GM10248 (cell line): ENCODE data around the gene GNAT1.

Experiments
- CTCF ChIA-PET: fragments of 300-600 bp; sonication (Branson Sonifier 250); formaldehyde crosslinking; extraction: SDS; loops from one replicate; lab custom pipeline; 2021; ENCODE audit warnings: antibody characterized with exemption; lab: Yijun Ruan, JAX
- POLR2A ChIA-PET: fragments of 350-650 bp; sonication (Branson Sonifier 250); formaldehyde crosslinking; extraction: SDS; loops from one replicate; lab custom pipeline; 2020; ENCODE audit warnings: antibody characterized with exemption; lab: Yijun Ruan, JAX
- DNase-seq: peaks from one replicate; pipeline ENCODE4 v3.0.0; 2012; ENCODE audit errors: extremely low spot score
- TF ChIP-seq, protein P1 (sequence below): IDR thresholded peaks from 2 replicates; pipeline ENCODE4 v1.5.1; 2012; ENCODE audit warnings: mild to moderate bottlenecking, low read depth; ENCODE audit errors: extremely low read depth, missing control alignments, control extremely low read depth

The GNAT1 gene

DNA sequence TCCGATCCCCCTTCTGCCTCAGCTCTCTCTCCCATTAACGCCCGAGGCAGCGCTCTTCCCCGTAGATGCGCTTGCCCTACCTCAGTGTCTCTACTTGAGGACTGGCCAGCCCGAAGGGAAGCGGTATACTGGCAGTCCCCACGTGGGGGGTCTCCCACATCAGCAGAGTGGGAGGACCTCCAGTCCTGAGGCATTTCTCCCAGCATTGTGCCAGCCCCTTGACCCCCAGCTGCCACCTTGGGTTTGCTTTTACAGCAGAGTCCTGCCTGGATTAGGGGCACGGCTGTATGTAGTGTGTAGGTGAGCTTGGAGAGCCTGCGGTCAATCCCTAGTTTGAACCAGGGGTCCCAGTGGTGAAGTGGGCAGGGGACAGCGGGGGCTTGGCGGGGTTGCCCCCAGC lies 35.5 kb upstream of the GNAT1 start:
- POLR2A ChIA-PET, result no interaction called here
- CTCF ChIA-PET, result interaction anchor here (1.0 to 1.5 kb wide), 4 partner anchors 11 to 36 kb away, joined by 3 read pairs; no protein-coding TSS in a partner anchor
- DNase-seq, result no peak
- TF ChIP-seq, protein P1, sequence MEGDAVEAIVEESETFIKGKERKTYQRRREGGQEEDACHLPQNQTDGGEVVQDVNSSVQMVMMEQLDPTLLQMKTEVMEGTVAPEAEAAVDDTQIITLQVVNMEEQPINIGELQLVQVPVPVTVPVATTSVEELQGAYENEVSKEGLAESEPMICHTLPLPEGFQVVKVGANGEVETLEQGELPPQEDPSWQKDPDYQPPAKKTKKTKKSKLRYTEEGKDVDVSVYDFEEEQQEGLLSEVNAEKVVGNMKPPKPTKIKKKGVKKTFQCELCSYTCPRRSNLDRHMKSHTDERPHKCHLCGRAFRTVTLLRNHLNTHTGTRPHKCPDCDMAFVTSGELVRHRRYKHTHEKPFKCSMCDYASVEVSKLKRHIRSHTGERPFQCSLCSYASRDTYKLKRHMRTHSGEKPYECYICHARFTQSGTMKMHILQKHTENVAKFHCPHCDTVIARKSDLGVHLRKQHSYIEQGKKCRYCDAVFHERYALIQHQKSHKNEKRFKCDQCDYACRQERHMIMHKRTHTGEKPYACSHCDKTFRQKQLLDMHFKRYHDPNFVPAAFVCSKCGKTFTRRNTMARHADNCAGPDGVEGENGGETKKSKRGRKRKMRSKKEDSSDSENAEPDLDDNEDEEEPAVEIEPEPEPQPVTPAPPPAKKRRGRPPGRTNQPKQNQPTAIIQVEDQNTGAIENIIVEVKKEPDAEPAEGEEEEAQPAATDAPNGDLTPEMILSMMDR, result no peak

DNA sequence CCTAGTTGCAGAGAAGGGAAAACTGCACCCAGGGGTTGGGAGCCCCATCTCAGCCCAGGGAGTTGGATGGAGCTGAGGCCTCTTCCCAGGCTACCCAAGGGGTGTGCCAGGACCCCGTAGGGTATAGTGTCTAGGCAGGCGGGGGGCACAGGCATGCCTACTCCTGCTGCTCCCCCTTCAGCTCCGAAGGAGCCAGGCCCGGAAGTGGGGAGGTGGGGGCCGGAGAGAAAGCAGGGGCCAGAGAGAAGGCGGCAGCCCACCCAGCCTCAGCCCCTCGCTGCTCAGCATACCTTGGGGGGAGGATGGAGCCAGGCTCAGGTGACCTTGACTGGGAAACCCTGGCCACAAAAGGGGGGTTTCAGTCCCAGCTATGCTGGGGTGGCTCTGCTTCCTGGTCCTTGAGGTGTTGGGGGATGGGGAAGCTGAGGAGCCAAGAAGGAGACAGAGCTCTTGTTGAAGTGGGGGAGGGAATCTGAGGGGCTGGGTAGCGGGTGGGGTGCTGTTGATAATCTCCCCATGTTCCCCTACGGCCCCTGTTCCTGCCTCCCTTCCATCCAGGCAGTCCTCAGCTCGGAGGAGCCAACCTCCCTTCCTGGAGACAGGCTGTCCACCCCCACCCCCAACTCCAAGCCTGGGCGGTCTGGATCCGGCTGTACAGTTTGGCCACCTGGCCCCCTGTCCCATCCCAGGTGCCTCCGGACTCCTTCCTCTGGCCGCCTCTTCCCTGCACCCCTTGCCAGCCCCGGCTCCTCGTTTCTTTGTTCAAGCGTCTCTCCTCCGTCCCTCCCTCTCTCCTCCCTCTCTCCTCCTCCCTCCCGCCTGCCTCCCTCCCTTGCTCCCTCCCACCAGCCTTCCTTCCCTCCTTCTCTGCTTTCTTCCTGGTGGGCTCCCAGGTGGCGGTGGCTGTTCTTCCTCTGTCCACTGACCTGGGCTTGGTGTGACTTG lies 34.6 kb upstream of the GNAT1 start:
- DNase-seq, result no peak
- POLR2A ChIA-PET, result no interaction called here
- CTCF ChIA-PET, result interaction anchor here (1.0 to 1.6 kb wide), 5 partner anchors 10 to 36 kb away, joined by 3 to 4 read pairs (median 3); no protein-coding TSS in a partner anchor
- TF ChIP-seq, protein P1, result no peak

DNA sequence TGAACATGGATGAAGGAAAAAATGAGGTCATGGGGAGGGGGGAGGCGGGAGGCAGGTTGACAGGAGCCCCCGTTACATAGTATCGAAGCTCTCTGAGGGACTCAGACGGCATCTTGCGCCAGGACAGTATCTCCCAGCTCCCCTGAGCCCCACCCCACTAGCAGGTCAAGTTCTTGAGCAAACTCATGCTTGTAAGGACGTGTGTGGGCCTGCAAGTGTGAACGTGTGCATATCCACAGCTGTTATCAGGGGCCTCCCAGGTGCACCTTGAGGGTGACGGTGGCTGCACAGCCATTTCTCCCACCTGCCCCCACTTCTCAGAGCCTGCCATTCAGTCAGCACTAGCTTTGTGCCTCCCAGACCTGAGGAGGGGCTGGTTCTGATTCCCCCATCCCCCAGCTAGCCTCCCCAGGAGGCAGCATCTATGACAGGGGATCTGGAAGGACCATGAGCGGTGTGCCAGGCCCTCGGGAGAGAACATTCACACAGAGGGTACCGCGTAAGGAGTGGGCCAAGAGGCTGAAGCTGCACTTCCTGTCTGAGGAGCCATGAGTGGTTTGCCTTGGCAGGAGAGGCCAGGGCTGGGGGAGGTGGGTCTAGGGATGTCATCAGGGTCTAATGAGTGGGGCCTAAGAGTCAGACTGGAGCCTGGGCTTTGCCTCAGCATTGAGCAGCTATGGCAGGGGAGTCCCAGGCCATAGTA lies 33.4 kb upstream of the GNAT1 start:
- TF ChIP-seq, protein P1, result no peak
- ChIA-PET POLR2A (no interaction called here), CTCF (interaction anchor here (1.3 to 1.6 kb wide), 2 partner anchors 19 to 68 kb away, joined by 3 to 4 read pairs; no protein-coding TSS in a partner anchor)
- no peak for DNase-seq

DNA sequence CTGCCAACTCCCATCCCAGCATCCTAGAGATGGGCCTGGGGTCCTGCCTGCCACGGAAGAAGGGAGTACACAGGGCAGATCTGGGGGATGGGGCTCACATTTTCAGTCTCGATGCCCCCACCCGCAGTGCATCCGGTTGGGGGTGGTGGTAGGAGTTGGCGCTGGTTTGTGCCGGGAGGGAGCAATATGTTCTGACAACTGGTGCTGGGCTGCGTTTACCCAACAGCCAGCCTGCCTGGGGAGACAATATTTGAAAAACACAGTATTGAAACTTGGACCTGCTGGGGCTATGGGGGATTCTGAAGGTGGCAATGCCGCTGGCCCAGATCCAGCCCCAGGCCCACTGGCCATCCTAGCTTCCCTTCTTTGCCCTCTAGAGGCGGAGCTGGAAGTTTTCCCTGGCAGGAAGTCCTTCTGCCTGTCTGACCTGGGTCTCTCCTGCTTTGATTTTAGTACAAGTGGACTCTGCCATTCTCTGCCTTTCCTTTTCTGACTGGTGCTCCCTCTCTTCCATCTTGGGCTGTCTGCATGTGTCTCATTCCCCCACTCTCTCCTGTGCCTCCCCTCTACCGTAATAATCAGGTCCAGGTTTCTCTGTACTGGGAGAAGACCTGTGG lies 32.8 kb upstream of the GNAT1 start:
- DNase-seq, result no peak
- CTCF ChIA-PET, result interaction anchor here (1.3 to 1.6 kb wide), 2 partner anchors 20 to 67 kb away, joined by 3 to 4 read pairs; no protein-coding TSS in a partner anchor
- POLR2A ChIA-PET, result no interaction called here
- TF ChIP-seq, protein P1, result no peak

DNA sequence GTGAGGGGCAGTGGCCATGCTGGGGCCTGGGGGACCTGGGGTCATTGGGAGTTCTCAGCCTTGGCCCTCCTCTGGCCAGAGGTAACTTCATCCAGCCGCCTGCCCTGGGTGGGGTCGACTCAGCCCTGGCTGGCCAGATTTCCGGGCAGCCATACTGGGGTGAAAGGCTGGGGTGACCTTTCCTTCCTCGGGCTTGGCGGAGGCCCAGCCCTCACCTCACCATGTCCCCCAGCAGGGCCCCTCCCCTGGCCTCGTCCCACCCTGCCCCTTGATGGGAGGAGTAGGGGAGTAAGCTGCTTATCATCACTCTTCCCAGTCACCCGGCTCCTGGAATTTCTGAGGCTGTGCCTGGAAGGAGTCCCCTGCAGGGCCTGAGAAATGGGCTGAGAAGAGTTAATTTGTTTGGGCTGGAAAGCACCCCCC lies 30.8 kb upstream of the GNAT1 start:
- ChIA-PET CTCF (no interaction called here), POLR2A (no interaction called here)
- DNase-seq, result no peak
- TF ChIP-seq, protein P1, result no peak

DNA sequence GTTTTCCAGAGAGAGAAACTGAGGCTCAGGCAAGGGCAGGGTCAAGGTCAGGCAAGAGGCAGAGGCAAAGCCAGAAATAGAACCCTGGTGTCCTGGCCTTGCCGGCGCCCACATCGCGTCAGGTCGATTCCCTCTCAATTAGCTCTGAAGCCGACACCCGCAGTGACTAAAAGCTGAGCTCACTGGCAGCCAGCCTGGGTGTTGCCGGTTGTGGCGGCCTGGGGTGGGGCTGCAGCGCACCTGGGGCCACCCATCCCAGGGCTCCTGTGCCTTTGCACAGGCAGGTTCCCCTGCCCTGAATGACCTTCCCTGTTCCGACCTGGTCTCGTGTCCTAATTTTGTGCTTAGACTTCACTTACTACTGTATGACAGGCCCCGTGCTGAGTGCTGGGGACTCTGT lies 30.1 kb upstream of the GNAT1 start:
- DNase-seq, result no peak
- ChIA-PET POLR2A (no interaction called here), CTCF (no interaction called here)
- TF ChIP-seq, protein P1, result no peak
